ENCODE data around the gene BAHCC1.

BAHCC1 gene

DNA sequence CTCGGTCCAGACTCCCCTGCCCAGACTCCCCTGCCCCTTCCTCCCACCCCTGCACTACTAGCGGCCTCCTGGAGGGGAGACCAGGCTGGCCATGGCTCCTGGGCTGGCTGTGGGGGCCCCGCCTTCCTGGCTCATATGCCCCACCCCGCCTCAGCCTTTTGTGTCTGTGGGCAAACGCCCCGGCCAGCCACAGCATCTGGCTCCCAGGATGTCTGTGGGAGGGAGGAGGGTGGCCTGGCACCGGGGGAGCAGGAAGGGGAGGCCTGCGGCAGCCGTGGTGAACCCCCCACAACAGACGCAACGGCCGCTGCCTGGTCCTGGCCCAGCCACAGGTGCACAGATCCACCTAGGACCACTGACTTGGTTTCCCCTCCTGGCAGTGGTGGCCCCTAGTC, 32.9 kb downstream of the BAHCC1 start:
- H3K27ac ChIP-seq (ENCODE audit: insufficient read depth in 1 of 2, low read depth in 1 of 2, low read length in 2 of 2, poor library complexity in 1 of 2, severe bottlenecking in 2 of 2), result no peak overlapping the region
- peaks cover 0 to 68% (median 62%) of the 10 kb centered on the region in 4 experiments for H3K4me1 ChIP-seq (ENCODE audit: control extremely low read depth in 1 of 4, control insufficient read depth in 4 of 4, insufficient read depth in 4 of 4, low read length in 3 of 4)
- H3K36me3 ChIP-seq (ENCODE audit: control insufficient read depth in 4 of 4, insufficient read depth in 4 of 4, low read length in 3 of 4), result peaks cover 0 to 3% (median 0%) of the 10 kb centered on the region in 4 experiments
- peak; percentile 56 to 93 (median 90) for DNase-seq
- no peaks in the 10 kb centered on the region for H3K9me3 ChIP-seq (ENCODE audit: control extremely low read depth in 1 of 5, control insufficient read depth in 4 of 5, insufficient read depth in 2 of 5, low read depth in 1 of 5, low read length in 4 of 5)
- H3K4me3 ChIP-seq (ENCODE audit: control insufficient read depth in 1 of 7, extremely low read depth in 1 of 7, insufficient read depth in 4 of 7, low read depth in 2 of 7, low read length in 6 of 7), result peak overlapping the region in 4 of 7 experiments; percentile 57 to 61 (median 58)
- H3K27me3 ChIP-seq (replicated peaks in 2 of 5; ENCODE audit: control insufficient read depth in 4 of 5, insufficient read depth in 5 of 5, low read length in 4 of 5), result no peaks in the 10 kb centered on the region
- POLR2A ChIA-PET, result interaction anchor here (0.6 to 5.5 kb wide), 10 partner anchors 9 to 56 kb away, joined by 3 to 57 read pairs (median 6); partner anchors contain the start of gene BAHCC1
- CTCF ChIA-PET, result interaction anchor here (0.7 to 3.9 kb wide), 11 partner anchors 8 to 136 kb away, joined by 3 to 35 read pairs (median 6); no protein-coding TSS in a partner anchor
- 6% methylated on average over 9 of the region's 12 CpGs for WGBS (ENCODE audit: insufficient coverage)

DNA sequence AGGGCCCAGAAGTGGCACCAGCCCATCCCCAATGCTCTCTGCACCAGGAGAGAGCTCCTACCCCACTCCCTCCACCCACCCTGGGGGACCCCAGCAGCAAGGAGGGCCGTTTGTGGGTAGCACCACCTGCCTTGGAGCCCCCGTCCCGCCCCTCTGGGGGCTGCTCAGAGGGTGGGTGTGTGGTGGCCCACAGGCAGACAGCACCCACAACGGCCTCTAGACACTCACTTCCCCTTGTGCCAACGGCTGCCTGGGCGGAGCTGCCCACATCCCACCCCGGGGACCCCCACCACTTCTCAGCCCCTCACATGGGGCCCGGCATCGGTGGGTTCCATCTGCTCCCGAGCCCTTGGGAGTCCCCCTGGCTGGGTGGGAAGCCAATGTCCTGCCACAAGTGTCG, 33.3 kb downstream of the BAHCC1 start:
- ChIA-PET POLR2A (interaction anchor here (0.6 to 5.5 kb wide), 11 partner anchors 8 to 56 kb away, joined by 3 to 57 read pairs (median 6); partner anchors contain the start of gene BAHCC1), CTCF (interaction anchor here (0.7 to 3.9 kb wide), 13 partner anchors 8 to 137 kb away, joined by 3 to 35 read pairs (median 5); no protein-coding TSS in a partner anchor)
- DNase-seq, result peak; percentile 56 to 94 (median 91)
- Histone ChIP-seq H3K36me3 (ENCODE audit: control insufficient read depth in 4 of 4, insufficient read depth in 4 of 4, low read length in 3 of 4) (peaks cover 0 to 3% (median 0%) of the 10 kb centered on the region in 4 experiments), H3K9me3 (ENCODE audit: control extremely low read depth in 1 of 5, control insufficient read depth in 4 of 5, insufficient read depth in 2 of 5, low read depth in 1 of 5, low read length in 4 of 5) (no peaks in the 10 kb centered on the region), H3K4me3 (ENCODE audit: control insufficient read depth in 1 of 7, extremely low read depth in 1 of 7, insufficient read depth in 4 of 7, low read depth in 2 of 7, low read length in 6 of 7) (peak overlapping the region in 4 of 7 experiments; percentile 33 to 59 (median 52)), H3K4me1 (ENCODE audit: control extremely low read depth in 1 of 4, control insufficient read depth in 4 of 4, insufficient read depth in 4 of 4, low read length in 3 of 4) (peaks cover 0 to 66% (median 58%) of the 10 kb centered on the region in 4 experiments), H3K27ac (ENCODE audit: insufficient read depth in 1 of 2, low read depth in 1 of 2, low read length in 2 of 2, poor library complexity in 1 of 2, severe bottlenecking in 2 of 2) (peak overlapping the region; percentile 33 to 60), H3K27me3 (replicated peaks in 2 of 5; ENCODE audit: control insufficient read depth in 4 of 5, insufficient read depth in 5 of 5, low read length in 4 of 5) (no peaks in the 10 kb centered on the region)
- WGBS (ENCODE audit: insufficient coverage), result 0% methylated on average over 9 of the region's 11 CpGs

DNA sequence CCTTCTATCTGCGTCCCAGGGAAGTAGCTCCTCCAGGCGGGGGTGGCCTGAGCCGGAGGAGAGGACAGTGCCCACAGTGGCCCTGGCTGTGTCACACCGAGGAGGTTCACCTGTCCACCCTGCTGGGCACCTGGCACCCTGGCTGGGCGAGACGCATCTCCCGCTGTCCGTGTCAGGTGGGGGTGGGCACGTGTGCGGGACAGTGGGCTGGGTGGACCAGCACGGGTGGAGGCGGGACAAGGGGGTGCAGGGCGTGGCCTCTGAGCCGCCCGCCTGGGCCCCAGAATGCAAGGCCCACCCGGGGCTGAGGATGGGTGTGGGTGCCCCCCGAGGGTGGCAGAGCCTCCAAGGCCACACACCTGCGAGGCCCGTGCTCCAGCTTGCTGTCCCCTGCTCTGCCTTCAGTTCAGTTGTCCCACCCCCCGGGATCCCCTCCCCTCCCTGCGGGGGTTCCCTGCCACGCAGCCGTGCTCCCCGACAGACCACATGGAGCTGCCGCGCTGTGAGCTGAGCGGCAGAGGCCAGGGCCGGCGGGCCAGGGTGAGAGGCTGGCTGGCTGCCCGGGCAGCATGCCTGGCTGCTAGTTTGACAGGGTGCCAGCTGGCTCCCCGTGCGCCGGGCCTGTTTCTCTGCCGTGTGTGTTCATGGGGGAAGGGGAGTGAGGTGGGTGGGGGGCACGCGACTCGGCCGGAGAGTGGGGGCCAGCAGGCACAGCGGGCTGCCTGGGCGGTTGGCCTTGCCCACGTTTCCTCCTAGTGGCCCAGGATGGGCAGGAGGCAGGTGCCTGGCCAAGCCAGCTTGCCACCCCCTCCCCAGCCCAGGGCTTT, 33.9 kb downstream of the BAHCC1 start:
- peaks cover 0 to 9% (median 0%) of the 10 kb centered on the region in 4 experiments for H3K36me3 ChIP-seq (ENCODE audit: control insufficient read depth in 4 of 4, insufficient read depth in 4 of 4, low read length in 3 of 4)
- DNase-seq, result peak; percentile 76 to 89 (median 81)
- CTCF ChIA-PET, result interaction anchor here (0.6 to 3.9 kb wide), 25 partner anchors 9 to 172 kb away, joined by 3 to 35 read pairs (median 5); partner anchors contain the start of gene BAHCC1
- no peaks in the 10 kb centered on the region for H3K9me3 ChIP-seq (ENCODE audit: control extremely low read depth in 1 of 5, control insufficient read depth in 4 of 5, insufficient read depth in 2 of 5, low read depth in 1 of 5, low read length in 4 of 5)
- peak overlapping the region in 4 of 7 experiments; percentile 28 to 59 (median 52) for H3K4me3 ChIP-seq (ENCODE audit: control insufficient read depth in 1 of 7, extremely low read depth in 1 of 7, insufficient read depth in 4 of 7, low read depth in 2 of 7, low read length in 6 of 7)
- WGBS (ENCODE audit: insufficient coverage), result 5% methylated on average over 23 of the region's 41 CpGs
- POLR2A ChIA-PET, result interaction anchor here (0.6 to 5.5 kb wide), 18 partner anchors 9 to 134 kb away, joined by 3 to 57 read pairs (median 4); partner anchors contain the start of genes BAHCC1 and SLC38A10
- peak overlapping the region; percentile 33 to 60 for H3K27ac ChIP-seq (ENCODE audit: insufficient read depth in 1 of 2, low read depth in 1 of 2, low read length in 2 of 2, poor library complexity in 1 of 2, severe bottlenecking in 2 of 2)
- H3K27me3 ChIP-seq (replicated peaks in 2 of 5; ENCODE audit: control insufficient read depth in 4 of 5, insufficient read depth in 5 of 5, low read length in 4 of 5), result no peaks in the 10 kb centered on the region
- peaks cover 0 to 71% (median 55%) of the 10 kb centered on the region in 4 experiments for H3K4me1 ChIP-seq (ENCODE audit: control extremely low read depth in 1 of 4, control insufficient read depth in 4 of 4, insufficient read depth in 4 of 4, low read length in 3 of 4)

DNA sequence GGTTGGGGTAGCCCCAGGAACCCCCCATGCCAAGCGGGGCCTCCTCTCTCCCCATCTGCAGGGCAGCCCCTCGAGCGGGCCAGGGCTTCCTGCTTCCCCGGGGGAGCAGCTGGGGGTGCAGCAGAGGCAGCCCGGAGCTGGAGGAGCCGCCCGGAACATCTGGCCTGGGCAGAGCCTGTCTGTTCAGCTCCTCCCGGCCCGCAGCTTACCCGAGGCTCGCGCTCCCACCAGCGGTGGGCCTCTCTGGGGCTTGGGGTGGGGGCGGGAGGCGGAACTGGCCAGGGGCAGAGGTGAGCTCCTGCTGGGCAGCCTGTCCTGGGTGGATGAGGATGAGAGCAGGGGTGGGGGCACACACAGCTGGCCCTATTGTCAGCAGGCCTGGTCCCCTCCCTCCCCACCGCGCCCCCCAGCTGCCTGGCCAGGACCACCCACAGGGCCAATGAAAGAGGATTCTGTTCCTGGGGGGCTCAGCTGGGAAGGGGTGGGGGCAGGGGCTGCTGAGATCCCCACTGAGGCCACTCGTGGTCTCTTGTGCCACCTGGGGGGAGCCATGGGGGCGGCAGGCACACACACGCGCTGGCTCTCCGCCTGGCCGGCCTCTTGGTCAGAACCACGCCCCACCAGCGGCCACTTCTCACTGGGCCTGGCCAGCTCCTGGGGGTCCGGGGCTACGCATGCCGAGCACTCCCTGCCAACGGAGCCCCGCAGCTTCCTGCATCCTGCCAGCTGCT, 34.7 kb downstream of the BAHCC1 start:
- Histone ChIP-seq H3K4me1 (ENCODE audit: control extremely low read depth in 1 of 4, control insufficient read depth in 4 of 4, insufficient read depth in 4 of 4, low read length in 3 of 4) (peaks cover 0 to 80% (median 61%) of the 10 kb centered on the region in 4 experiments), H3K27ac (ENCODE audit: insufficient read depth in 1 of 2, low read depth in 1 of 2, low read length in 2 of 2, poor library complexity in 1 of 2, severe bottlenecking in 2 of 2) (no peak overlapping the region), H3K4me3 (ENCODE audit: control insufficient read depth in 1 of 7, extremely low read depth in 1 of 7, insufficient read depth in 4 of 7, low read depth in 2 of 7, low read length in 6 of 7) (peak overlapping the region in 4 of 7 experiments; percentile 28 to 59 (median 48)), H3K27me3 (replicated peaks in 2 of 5; ENCODE audit: control insufficient read depth in 4 of 5, insufficient read depth in 5 of 5, low read length in 4 of 5) (no peaks in the 10 kb centered on the region), H3K9me3 (ENCODE audit: control extremely low read depth in 1 of 5, control insufficient read depth in 4 of 5, insufficient read depth in 2 of 5, low read depth in 1 of 5, low read length in 4 of 5) (no peaks in the 10 kb centered on the region), H3K36me3 (ENCODE audit: control insufficient read depth in 4 of 4, insufficient read depth in 4 of 4, low read length in 3 of 4) (peaks cover 0 to 9% (median 0%) of the 10 kb centered on the region in 4 experiments)
- ChIA-PET POLR2A (interaction anchor here (0.6 to 5.5 kb wide), 12 partner anchors 8 to 135 kb away, joined by 3 to 57 read pairs (median 4); partner anchors contain the start of genes BAHCC1 and SLC38A10), CTCF (interaction anchor here (0.6 to 3.9 kb wide), 31 partner anchors 9 to 173 kb away, joined by 3 to 35 read pairs (median 5); partner anchors contain the start of gene BAHCC1)
- peak; percentile 52 to 86 (median 80) for DNase-seq
- WGBS (ENCODE audit: insufficient coverage), result 15% methylated on average over 29 of the region's 30 CpGs

DNA sequence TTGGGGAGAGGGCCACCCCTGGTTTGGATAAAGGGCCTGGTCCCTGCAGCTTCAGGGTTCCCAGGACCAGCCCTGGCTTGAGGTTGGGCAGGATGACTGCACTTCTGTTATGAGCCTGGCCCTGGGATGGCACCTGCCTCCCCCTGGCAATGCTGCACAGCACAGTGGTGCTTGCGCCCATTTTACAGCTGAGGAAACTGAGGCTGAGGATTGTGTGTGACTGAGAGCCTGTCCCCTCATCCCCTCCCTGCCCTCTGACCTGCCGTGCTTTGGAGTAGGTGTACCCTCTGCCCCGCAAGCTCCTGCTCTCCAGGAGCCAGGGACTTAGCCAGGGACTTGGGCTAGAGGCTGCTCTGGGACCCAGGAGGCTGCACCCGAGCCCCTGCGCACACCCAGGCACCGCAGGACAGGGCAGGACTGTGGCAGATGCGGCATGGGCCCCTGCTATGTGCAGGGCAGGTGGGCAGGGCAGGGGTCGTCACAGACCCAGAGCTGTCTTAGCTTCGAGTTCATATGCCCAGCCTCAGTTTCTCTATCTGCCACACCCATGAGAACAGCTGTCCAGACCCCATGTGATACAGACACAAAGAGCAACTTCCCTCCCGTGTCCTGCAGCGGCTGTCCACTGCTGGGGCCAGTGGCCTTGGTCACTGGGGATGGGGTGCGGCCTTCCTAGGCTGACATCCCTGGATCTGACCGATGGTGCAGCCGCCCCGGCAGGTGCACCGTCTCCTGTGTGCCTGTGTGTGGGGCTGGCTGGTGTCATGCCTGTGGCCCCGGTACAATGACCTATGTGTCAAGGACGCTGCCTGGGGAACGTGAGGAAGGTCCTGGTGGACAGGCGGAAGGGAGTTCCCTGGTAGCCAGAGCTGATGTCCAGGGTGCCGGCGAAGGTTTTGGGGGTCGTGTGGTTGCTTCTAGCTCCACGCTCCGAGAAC, 36.6 kb downstream of the BAHCC1 start:
- POLR2A ChIA-PET, result interaction anchor here (5.5 kb wide), 1 partner anchor 35 kb away, joined by 57 read pairs; the partner anchor contains the start of gene BAHCC1
- no peak for DNase-seq

DNA sequence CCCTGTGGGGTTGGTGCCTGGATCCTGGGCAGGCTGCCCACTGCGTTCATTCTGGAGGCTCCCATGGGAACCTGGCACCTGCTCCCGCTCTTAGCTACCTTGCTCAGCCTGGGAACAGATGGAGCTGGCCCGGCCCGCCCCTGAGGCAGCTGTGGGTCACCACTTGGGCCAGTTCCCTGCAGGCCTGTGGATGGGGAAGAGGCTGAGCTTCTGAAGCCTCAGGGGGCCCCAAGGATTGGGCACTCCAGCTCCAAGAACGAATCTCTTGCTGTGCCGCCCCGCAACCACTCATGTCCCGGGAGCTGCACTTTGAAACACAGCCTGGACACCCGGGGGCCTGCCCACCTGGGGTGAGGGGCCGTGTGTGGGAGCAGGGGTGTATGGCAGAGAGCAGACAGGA, 37.7 kb downstream of the BAHCC1 start:
- WGBS (ENCODE audit: insufficient coverage), result 94% methylated on average over 7 of the region's 10 CpGs
- Histone ChIP-seq H3K27ac (ENCODE audit: insufficient read depth in 1 of 2, low read depth in 1 of 2, low read length in 2 of 2, poor library complexity in 1 of 2, severe bottlenecking in 2 of 2) (no peak overlapping the region), H3K9me3 (ENCODE audit: control extremely low read depth in 1 of 5, control insufficient read depth in 4 of 5, insufficient read depth in 2 of 5, low read depth in 1 of 5, low read length in 4 of 5) (no peaks in the 10 kb centered on the region), H3K4me3 (ENCODE audit: control insufficient read depth in 1 of 7, extremely low read depth in 1 of 7, insufficient read depth in 4 of 7, low read depth in 2 of 7, low read length in 6 of 7) (no peak overlapping the region), H3K36me3 (ENCODE audit: control insufficient read depth in 4 of 4, insufficient read depth in 4 of 4, low read length in 3 of 4) (peaks cover 0 to 18% (median 0%) of the 10 kb centered on the region in 4 experiments), H3K27me3 (replicated peaks in 2 of 5; ENCODE audit: control insufficient read depth in 4 of 5, insufficient read depth in 5 of 5, low read length in 4 of 5) (no peaks in the 10 kb centered on the region), H3K4me1 (ENCODE audit: control extremely low read depth in 1 of 4, control insufficient read depth in 4 of 4, insufficient read depth in 4 of 4, low read length in 3 of 4) (peaks cover 0 to 91% (median 73%) of the 10 kb centered on the region in 4 experiments)
- no peak for DNase-seq
- CTCF ChIA-PET, result no interaction called here
- POLR2A ChIA-PET, result interaction anchor here (0.7 kb wide), 1 partner anchor 1665 kb away, joined by 7 read pairs; no protein-coding TSS in a partner anchor

More for the DNA sequence above, 36.6 kb downstream of the BAHCC1 start:
- H3K4me3 ChIP-seq (ENCODE audit: control insufficient read depth in 1 of 7, extremely low read depth in 1 of 7, insufficient read depth in 4 of 7, low read depth in 2 of 7, low read length in 6 of 7), result no peak overlapping the region
- H3K27me3 ChIP-seq (replicated peaks in 2 of 5; ENCODE audit: control insufficient read depth in 4 of 5, insufficient read depth in 5 of 5, low read length in 4 of 5), result no peaks in the 10 kb centered on the region
- peaks cover 0 to 91% (median 73%) of the 10 kb centered on the region in 4 experiments for H3K4me1 ChIP-seq (ENCODE audit: control extremely low read depth in 1 of 4, control insufficient read depth in 4 of 4, insufficient read depth in 4 of 4, low read length in 3 of 4)
- CTCF ChIA-PET, result interaction anchor here (1.5 to 3.9 kb wide), 3 partner anchors 8 to 177 kb away, joined by 4 to 35 read pairs (median 5); no protein-coding TSS in a partner anchor
- H3K27ac ChIP-seq (ENCODE audit: insufficient read depth in 1 of 2, low read depth in 1 of 2, low read length in 2 of 2, poor library complexity in 1 of 2, severe bottlenecking in 2 of 2), result no peak overlapping the region
- 97% methylated on average over 17 of the region's 25 CpGs for WGBS (ENCODE audit: insufficient coverage)
- peaks cover 0 to 13% (median 0%) of the 10 kb centered on the region in 4 experiments for H3K36me3 ChIP-seq (ENCODE audit: control insufficient read depth in 4 of 4, insufficient read depth in 4 of 4, low read length in 3 of 4)
- H3K9me3 ChIP-seq (ENCODE audit: control extremely low read depth in 1 of 5, control insufficient read depth in 4 of 5, insufficient read depth in 2 of 5, low read depth in 1 of 5, low read length in 4 of 5), result no peaks in the 10 kb centered on the region

Measured in common myeloid progenitor, CD34-positive (primary cell).